ENCODE measurements around the gene VPS9D1.
A peak's percentile ranks its signal among the peaks of the same experiment; 100 is the strongest.
"Not testable (repeated sequence)": the region's sequence is repeated elsewhere in the genome, so short reads cannot be mapped to it uniquely, and the experiment has no call there.

VPS9D1 gene

GRCh38 chr16:89709716-89710432 lies 10.8 kb downstream of the VPS9D1 start:
- DNase-seq, result no peak

DNA sequence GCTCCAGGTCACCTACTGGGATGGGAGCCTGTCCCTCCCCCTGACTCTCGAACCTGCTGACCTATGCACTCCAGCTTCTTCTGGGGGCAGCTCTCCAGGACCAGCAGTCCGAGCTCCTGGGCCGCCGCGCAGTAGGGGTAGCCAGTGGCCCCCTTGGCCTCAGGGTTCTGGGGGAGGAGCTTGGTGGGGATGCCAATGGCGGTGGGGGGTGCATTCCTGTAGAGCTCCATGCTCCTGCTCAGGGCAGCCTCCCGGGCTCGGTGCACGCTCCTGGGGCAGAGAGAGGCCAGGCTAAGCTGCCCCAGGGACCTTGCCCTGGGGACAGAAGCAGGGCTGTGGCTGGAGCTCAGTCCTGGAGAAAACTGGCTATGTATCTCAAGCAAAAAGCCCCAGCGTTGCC lies 11.5 kb downstream of the VPS9D1 start:
- no peak for DNase-seq

DNA sequence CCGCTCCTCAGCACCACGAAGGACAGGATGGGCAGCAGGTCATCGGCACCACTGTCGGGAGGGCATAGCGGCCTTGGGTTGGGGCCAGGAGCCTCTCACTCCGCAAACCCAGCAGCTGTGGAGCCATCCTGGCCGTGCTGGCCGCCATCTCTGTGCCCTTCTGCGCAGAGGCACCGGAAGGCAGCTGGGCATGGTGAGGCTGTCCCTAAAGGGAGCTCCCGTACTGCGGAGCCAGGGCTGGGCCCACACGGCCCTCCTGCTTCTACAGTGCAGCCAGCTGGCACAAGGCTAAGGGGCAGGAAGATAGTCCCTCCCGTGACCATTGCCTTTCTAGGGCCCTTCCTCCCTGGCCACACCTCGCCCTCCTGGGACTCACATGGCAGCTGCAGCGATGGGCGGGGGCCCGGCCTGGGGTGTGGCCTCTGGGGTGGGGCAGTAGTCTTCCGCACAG lies 12.2 kb downstream of the VPS9D1 start:
- DNase-seq, result no peak

DNA sequence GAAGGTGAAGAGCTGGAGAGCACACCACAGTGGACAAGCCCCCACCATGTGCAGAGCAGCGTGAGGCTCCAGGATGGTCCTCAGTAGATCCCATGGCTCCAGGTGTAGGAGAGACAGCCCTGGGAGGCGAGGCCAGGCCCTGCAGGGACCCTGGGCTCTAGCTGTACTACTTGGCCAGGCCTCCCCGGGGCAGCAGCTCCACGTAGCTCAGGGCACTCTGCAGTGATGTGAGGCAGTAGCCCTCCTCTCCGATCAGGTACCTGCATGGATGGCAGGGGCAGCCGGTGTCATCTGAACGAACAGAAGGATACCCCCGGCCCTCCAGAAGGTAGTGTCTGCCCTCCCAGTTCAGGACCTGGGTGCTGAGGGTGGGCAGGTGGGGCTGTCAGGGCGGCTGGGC lies 13.0 kb downstream of the VPS9D1 start:
- no peak for DNase-seq

- DNase-seq, result no peak
These were observed 14.0 kb downstream of the VPS9D1 start for GRCh38 chr16:89706518-89707260.

DNA sequence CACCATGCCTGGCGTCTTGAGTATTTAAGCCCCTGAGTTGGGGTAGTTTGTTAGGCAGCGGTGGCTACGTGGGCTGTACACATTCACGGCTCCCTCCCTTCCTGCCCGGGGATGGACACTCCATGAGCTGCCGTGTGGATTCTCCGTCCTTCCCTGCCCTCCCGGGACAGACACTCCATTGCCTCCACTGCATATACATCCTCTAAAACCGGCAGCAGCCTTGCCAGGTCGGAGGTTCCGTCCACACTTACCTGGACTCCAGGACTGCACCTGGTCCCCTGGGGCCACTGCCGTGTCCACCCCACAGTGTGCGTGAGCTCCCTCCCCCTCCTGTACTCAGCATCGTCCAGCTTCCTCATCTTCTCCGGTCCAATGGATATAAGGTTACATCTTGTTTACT lies 15.7 kb downstream of the VPS9D1 start:
- DNase-seq, result no peak

DNA sequence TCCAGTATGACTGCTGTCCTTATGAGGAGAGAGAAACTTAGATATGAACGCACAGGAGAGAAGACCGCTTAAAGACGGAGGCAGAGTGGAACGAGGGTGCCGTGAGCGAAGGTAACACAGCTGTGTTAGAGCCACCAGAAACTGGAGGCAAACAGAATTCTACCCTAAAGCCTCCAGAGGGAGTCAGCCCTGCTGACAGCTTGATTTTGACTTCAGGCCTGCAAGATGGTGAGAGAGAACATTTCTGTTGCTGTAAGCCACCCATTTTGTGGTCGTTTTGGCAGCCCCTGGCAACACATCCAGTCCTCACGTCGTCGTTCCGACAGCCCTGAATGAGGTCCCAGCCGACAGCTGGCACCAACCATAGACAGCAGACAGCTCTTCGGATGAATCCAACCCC lies 16.4 kb downstream of the VPS9D1 start:
- no peak for DNase-seq

DNA sequence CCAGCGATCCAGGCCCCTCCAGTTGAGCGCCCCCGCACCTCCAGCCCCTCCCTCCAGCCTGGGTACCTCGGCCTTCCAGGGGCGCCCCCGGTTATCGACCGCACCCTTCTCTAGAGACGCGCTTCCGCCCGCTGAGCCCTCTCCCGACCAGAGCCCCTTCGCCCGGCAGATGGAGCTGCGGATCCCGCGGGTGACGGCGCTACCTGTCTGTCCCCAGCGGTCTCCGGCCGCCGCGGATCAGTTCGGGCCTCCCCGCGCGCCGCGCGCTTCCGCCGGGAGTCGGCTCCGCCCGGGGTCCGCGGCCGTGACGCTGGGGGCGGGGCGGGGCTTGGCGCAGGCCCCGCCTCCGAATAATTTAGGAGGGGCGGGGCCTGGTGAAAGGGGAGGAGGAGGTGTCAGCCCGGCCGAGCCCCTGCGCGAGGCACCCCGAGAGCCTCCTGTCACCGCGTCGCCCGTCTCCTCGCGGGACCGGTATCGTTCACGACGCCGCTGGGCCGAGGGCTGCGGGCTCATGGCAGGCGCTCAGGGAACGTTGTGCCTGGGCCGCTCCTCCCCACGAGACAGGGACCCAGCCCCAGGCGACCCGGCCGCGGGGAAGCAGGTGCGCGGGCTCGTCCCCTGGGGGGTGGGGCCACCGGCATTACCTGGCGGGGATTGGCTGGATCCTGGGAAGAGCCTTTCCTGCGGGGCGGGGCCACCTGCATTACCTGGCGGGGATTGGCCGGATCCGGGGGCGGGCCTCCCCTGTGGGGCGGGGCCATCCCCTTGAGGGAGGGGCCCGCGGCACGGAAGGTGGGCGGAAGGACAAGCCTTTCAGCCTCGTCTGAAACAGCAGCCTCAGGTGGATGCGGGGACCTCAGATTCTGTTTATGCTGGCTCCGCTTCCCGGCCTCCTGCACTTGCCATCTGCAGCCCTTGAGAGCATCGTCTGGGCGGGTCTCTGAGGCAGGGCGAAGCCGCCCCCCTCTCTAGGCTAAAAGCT lies 19.0 kb downstream of the VPS9D1 start, which contains the start of gene SPATA2L:
SPATA2L (minus strand) TSS at position 281 of the 982 bp plus-strand sequence. CDS start 473 bp downstream, outside the sequence.
- peak; percentile 96 to 98 (median 97) for DNase-seq

- DNase-seq, result peak; percentile 38 to 70 (median 50)
These were observed 19.9 kb downstream of the VPS9D1 start for GRCh38 chr16:89700649-89701424.

DNA sequence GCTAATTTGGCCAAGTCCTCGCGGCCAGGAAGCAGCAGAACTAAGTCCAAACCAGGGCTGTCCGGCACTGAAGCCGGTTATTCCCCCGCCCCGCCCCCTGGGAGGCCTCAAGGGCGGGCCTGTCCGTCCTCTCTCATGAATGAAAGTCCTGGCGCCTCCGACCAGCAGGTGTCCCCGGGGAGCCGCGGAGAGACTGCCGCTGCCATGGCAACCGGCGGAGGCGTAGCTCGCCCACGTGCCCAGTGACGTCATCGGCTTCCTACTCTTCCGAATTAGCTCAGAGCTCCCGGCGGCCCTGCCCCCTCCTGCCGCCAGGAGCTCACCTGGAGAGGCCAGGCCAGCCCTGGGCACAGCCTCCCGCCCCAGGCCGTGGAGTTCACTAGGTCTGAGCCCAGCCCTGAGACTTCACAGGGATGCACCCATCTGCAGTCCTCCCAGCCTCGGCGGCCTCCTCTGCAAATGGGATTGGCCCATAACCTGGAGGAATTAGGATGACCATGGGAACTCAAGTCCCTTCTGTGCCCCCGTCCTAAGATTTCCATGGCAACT lies 20.5 kb downstream of the VPS9D1 start:
- peak; percentile 95 to 98 (median 96) for DNase-seq

DNA sequence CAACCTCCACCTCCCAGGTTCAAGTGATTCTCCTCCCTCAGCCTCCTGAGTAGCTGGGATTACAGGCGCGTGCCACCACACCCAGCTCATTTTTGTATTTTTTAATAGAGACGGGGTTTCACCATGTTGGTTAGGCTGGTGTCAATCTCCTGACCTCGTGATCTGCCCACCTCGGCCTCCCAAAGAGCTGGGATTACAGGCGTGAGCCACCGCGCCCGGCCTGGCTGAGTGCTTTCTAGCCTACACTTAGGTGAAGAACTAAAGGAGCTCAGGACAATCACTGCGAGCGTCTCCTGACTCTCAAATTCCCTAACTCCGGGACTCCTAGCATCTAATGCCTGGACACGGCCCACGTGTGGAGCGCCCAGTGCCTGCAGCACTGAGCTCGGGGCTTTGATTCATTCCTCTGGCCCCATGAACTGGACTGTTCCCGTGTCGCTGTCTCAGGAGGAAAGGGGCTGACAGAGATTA lies 21.0 kb downstream of the VPS9D1 start:
- not testable (repeated sequence) for DNase-seq

- not testable (repeated sequence) for DNase-seq
These were observed 22.0 kb downstream of the VPS9D1 start for GRCh38 chr16:89698717-89699116.

GRCh38 chr16:89697616-89698331 lies 22.9 kb downstream of the VPS9D1 start:
- DNase-seq, result no peak

GRCh38 chr16:89697161-89697615 lies 23.5 kb downstream of the VPS9D1 start:
- no peak for DNase-seq

- peak in 1 of 5 donors; percentile 51 for DNase-seq
These were observed 24.0 kb downstream of the VPS9D1 start for GRCh38 chr16:89696670-89697128.

DNA sequence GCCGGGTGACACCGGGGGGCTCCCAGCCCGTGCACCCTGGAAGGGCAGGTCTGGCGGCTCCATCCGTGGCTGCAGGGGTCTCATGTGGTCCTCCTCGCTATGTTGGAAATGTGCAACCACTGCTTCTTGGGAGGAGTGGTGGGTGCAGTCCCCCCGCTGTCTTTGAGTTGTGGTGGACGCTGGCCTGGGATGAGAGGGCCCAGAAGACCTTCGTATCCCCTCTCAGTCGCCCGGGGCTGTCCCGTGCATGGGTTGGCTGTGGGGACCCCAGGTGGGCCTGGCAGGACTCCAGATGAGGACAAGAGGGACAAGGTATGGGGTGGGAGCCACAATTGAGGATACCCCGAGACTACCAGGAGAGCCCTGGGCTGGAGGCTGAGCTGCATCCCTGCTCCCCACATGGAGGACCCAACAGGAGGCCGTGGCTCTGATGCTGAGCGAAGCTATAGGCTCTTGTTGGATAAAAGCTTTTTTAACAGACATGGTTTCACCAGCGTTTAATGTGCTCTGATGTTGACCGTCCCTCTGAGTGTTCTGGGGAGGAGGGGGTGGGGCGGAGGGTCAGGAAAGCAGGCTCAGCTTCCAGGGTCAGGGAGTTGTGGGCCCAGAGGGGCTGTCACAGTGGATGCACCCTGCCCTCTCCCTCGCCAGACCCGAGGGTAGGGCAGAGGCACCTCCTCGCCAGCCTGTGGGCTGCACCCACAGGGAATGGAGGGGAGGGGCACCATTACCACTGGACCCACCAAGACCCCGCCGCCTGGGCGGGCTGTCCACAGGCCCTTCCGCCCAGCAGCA lies 24.6 kb downstream of the VPS9D1 start:
- no peak for DNase-seq

- DNase-seq, result no peak
These were observed 25.4 kb downstream of the VPS9D1 start for GRCh38 chr16:89695086-89695874.

GRCh38 chr16:89694784-89695085 lies 26.0 kb downstream of the VPS9D1 start:
- DNase-seq, result not testable (repeated sequence)
